Neutrophil (primary cell): Measurements from ENCODE around the gene FREM1.

Source experiments
- H3K27ac ChIP-seq: fragments of 200-600 bp; sonication (generic); 2 replicates; pipeline ENCODE4 v1.5.1; 2016; ENCODE audit warnings: mild to moderate bottlenecking, moderate library complexity
- H3K27me3 ChIP-seq: fragments of 200-600 bp; sonication (generic); 2 replicates; pipeline ENCODE4 v1.6.0; 2016; ENCODE audit warnings: mild to moderate bottlenecking
- H3K36me3 ChIP-seq: fragments of 200-600 bp; sonication (generic); 2 replicates; pipeline ENCODE4 v1.5.1; 2017
- H3K4me1 ChIP-seq, 2 experiments: fragments of 200-600 bp in 1 of 2; sonication (generic) in 1 of 2; 1 replicate in 1 of 2; 2 replicates in 1 of 2; pipeline versions ENCODE4 v1.5.1 to v1.6.1; 2013 to 2016; ENCODE audit warnings: low read depth in 1 of 2, low read length in 1 of 2, mild to moderate bottlenecking in 1 of 2, moderate library complexity in 1 of 2; ENCODE audit not compliant: control insufficient read depth in 1 of 2, insufficient read depth in 1 of 2
- H3K4me3 ChIP-seq, 2 experiments: fragments of 200-600 bp in 1 of 2; sonication (generic) in 1 of 2; 1 replicate in 1 of 2; 2 replicates in 1 of 2; pipeline ENCODE4 v1.5.1; 2013 to 2016; ENCODE audit warnings: low read depth in 1 of 2, low read length in 1 of 2, mild to moderate bottlenecking in 1 of 2, moderate library complexity in 1 of 2
- H3K9me3 ChIP-seq: fragments of 200-600 bp; sonication (generic); 2 replicates; pipeline ENCODE4 v1.5.1; 2016
- CTCF ChIP-seq: fragments of 200-600 bp; sonication (generic); IDR thresholded peaks from 2 replicates; pipeline ENCODE4 v1.5.1; 2016; ENCODE audit warnings: antibody characterized with exemption

Gene FREM1

GRCh38 chr9:14857449-14858305, 52.6 kb downstream of the FREM1 start:
- Histone ChIP-seq H3K4me1 (no peaks in the 10 kb centered on the region), H3K27me3 (no peaks in the 10 kb centered on the region), H3K4me3 (no peak overlapping the region), H3K36me3 (no peaks in the 10 kb centered on the region), H3K9me3 (no peaks in the 10 kb centered on the region), H3K27ac (no peak overlapping the region)
- TF ChIP-seq CTCF: no peak

GRCh38 chr9:14849851-14850250, 60.4 kb downstream of the FREM1 start:
- H3K36me3 ChIP-seq: no peaks in the 10 kb centered on the region
- no peaks in the 10 kb centered on the region for H3K9me3 ChIP-seq
- H3K27ac ChIP-seq: no peak overlapping the region
- H3K4me1 ChIP-seq: no peaks in the 10 kb centered on the region
- H3K27me3 ChIP-seq: no peaks in the 10 kb centered on the region
- no peak overlapping the region for H3K4me3 ChIP-seq
- no peak for TF ChIP-seq CTCF

- Histone ChIP-seq H3K9me3 (no peaks in the 10 kb centered on the region), H3K4me1 (no peaks in the 10 kb centered on the region), H3K36me3 (no peaks in the 10 kb centered on the region), H3K27ac (no peak overlapping the region), H3K4me3 (no peak overlapping the region), H3K27me3 (no peaks in the 10 kb centered on the region)
- TF ChIP-seq CTCF: no peak
Measured at GRCh38 chr9:14849296-14849695, 60.9 kb downstream of the FREM1 start.

GRCh38 chr9:14846871-14847311, 63.3 kb downstream of the FREM1 start:
- H3K36me3 ChIP-seq: no peaks in the 10 kb centered on the region
- H3K27ac ChIP-seq: no peak overlapping the region
- H3K9me3 ChIP-seq: no peaks in the 10 kb centered on the region
- no peak overlapping the region for H3K4me3 ChIP-seq
- H3K4me1 ChIP-seq: no peaks in the 10 kb centered on the region
- no peak for TF ChIP-seq CTCF
- no peaks in the 10 kb centered on the region for H3K27me3 ChIP-seq

GRCh38 chr9:14843163-14843562, 67.1 kb downstream of the FREM1 start:
- H3K27ac ChIP-seq: no peak overlapping the region
- no peak for TF ChIP-seq CTCF
- H3K27me3 ChIP-seq: no peaks in the 10 kb centered on the region
- H3K9me3 ChIP-seq: no peaks in the 10 kb centered on the region
- no peak overlapping the region for H3K4me3 ChIP-seq
- no peaks in the 10 kb centered on the region for H3K36me3 ChIP-seq
- no peaks in the 10 kb centered on the region for H3K4me1 ChIP-seq
